GM20431 (cell line): ENCODE data around the gene LRRC7.
"Not testable (repeated sequence)": the region's sequence is repeated elsewhere in the genome, so short reads cannot be mapped to it uniquely, and the experiment has no call there.

Experiments used
- in situ Hi-C: fragments of 300-500 bp; cut with MseI, MboI; formaldehyde crosslinking; loops from one replicate; pipeline ENCODE4 v1.15.0; 2020; ENCODE audit warnings: low sequenced_read_pairs; ENCODE audit not compliant: unreplicated experiment

The LRRC7 gene

GRCh38 chr1:69930396-69930795, 362.7 kb downstream of the LRRC7 start:
- in situ Hi-C loops: no loop called here

- in situ Hi-C loops: no loop called here
Observed at GRCh38 chr1:69932760-69933159, 365.0 kb downstream of the LRRC7 start.

GRCh38 chr1:69940231-69940630, 372.5 kb downstream of the LRRC7 start:
- in situ Hi-C loops: no loop called here

GRCh38 chr1:69940816-69941215, 373.1 kb downstream of the LRRC7 start:
- in situ Hi-C loops: no loop called here

- in situ Hi-C loops: no loop called here
Observed at GRCh38 chr1:69943030-69943429, 375.3 kb downstream of the LRRC7 start.

GRCh38 chr1:69946935-69947334, 379.2 kb downstream of the LRRC7 start:
- in situ Hi-C loops: no loop called here

GRCh38 chr1:69947837-69948236, 380.1 kb downstream of the LRRC7 start:
- in situ Hi-C loops: no loop called here

- in situ Hi-C loops: no loop called here
Observed at GRCh38 chr1:69952676-69953075, 385.0 kb downstream of the LRRC7 start.

- in situ Hi-C loops: not testable (repeated sequence)
Observed at GRCh38 chr1:69962452-69962851, 394.7 kb downstream of the LRRC7 start.

- in situ Hi-C loops: no loop called here
Observed at GRCh38 chr1:69967245-69967766, 399.6 kb downstream of the LRRC7 start.

- in situ Hi-C loops: no loop called here
Observed at GRCh38 chr1:69976896-69977295, 409.2 kb downstream of the LRRC7 start.

- in situ Hi-C loops: no loop called here
Observed at GRCh38 chr1:69982992-69983391, 415.3 kb downstream of the LRRC7 start.

GRCh38 chr1:69985376-69985775, 417.7 kb downstream of the LRRC7 start:
- in situ Hi-C loops: no loop called here

GRCh38 chr1:69985901-69986439, 418.2 kb downstream of the LRRC7 start:
- in situ Hi-C loops: no loop called here

GRCh38 chr1:69987881-69988280, 420.2 kb downstream of the LRRC7 start:
- in situ Hi-C loops: no loop called here

- in situ Hi-C loops: no loop called here
Observed at GRCh38 chr1:69991644-69992043, 423.9 kb downstream of the LRRC7 start.

- in situ Hi-C loops: no loop called here
Observed at GRCh38 chr1:69992594-69992993, 424.9 kb downstream of the LRRC7 start.

GRCh38 chr1:69993810-69994209, 426.1 kb downstream of the LRRC7 start:
- in situ Hi-C loops: no loop called here

- in situ Hi-C loops: no loop called here
Observed at GRCh38 chr1:69994241-69994640, 426.5 kb downstream of the LRRC7 start.

GRCh38 chr1:69998847-69999246, 431.1 kb downstream of the LRRC7 start:
- in situ Hi-C loops: no loop called here

GRCh38 chr1:70003211-70003908, 435.6 kb downstream of the LRRC7 start:
- in situ Hi-C loops: no loop called here
